ENCODE measurements around the gene ANKRA2. TPM values are rescaled to one million over a fixed set of nuclear protein-coding genes. Genes with fewer than 3 reads are reported as not detected.

Gene ANKRA2
- polyA plus RNA-seq, 3 donors = 13.4 to 14.9 (median 13.5) TPM

GRCh38 chr5:73507062-73507461 lies 58.4 kb downstream of the ANKRA2 start:
- 67% methylated on average over 1 of the region's 2 CpGs for WGBS (ENCODE audit: insufficient coverage)
- H3K4me1 ChIP-seq (ENCODE audit: control insufficient read depth in 1 of 2, insufficient read depth in 2 of 2, low read length in 2 of 2) = no peaks in the 10 kb centered on the region
- H3K4me1 Mint-ChIP-seq = no peaks in the 10 kb centered on the region
- TF ChIP-seq, protein P1, sequence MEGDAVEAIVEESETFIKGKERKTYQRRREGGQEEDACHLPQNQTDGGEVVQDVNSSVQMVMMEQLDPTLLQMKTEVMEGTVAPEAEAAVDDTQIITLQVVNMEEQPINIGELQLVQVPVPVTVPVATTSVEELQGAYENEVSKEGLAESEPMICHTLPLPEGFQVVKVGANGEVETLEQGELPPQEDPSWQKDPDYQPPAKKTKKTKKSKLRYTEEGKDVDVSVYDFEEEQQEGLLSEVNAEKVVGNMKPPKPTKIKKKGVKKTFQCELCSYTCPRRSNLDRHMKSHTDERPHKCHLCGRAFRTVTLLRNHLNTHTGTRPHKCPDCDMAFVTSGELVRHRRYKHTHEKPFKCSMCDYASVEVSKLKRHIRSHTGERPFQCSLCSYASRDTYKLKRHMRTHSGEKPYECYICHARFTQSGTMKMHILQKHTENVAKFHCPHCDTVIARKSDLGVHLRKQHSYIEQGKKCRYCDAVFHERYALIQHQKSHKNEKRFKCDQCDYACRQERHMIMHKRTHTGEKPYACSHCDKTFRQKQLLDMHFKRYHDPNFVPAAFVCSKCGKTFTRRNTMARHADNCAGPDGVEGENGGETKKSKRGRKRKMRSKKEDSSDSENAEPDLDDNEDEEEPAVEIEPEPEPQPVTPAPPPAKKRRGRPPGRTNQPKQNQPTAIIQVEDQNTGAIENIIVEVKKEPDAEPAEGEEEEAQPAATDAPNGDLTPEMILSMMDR (IDR thresholded peaks at IDR 0.05) = no peak
- H3K79me2 ChIP-seq (ENCODE audit: insufficient read depth, low read length) = no peaks in the 10 kb centered on the region
- H3K27ac ChIP-seq (ENCODE audit: low read depth in 1 of 2, low read length in 2 of 2) = no peak overlapping the region
- no peak for DNase-seq
- H3K36me3 Mint-ChIP-seq = peaks cover 48 to 51% of the 10 kb centered on the region in 2 donors
- peaks cover 22% of the 10 kb centered on the region for H4K20me1 ChIP-seq (ENCODE audit: insufficient read depth, low read length)
- H3K36me3 ChIP-seq (replicated peaks in 1 of 2; ENCODE audit: control insufficient read depth in 1 of 2, insufficient read depth in 2 of 2, low read length in 2 of 2) = peaks cover 43 to 48% of the 10 kb centered on the region in 2 donors
- H3K27me3 Mint-ChIP-seq (ENCODE audit: low read depth in 3 of 3) = peaks cover 0 to under 1% (median 0%) of the 10 kb centered on the region in 3 donors
- H2AFZ ChIP-seq (ENCODE audit: insufficient read depth, low read depth, low read length, poor library complexity, severe bottlenecking) = no peak overlapping the region
- no peak overlapping the region for H3K4me3 ChIP-seq (replicated peaks in 1 of 3; ENCODE audit: low read depth in 2 of 3, low read length in 3 of 3)
- intact Hi-C loops (cut with micrococcal nuclease) = no loop called here
- peaks cover 0 to 3% (median 2%) of the 10 kb centered on the region in 7 donors for H3K9me3 Mint-ChIP-seq
- no peaks in the 10 kb centered on the region for H3K27me3 ChIP-seq (ENCODE audit: control insufficient read depth in 2 of 2, insufficient read depth in 2 of 2, low read length in 2 of 2)
- H3K4me3 Mint-ChIP-seq = no peak overlapping the region
- no peak overlapping the region for H3K27ac Mint-ChIP-seq
- H3K4me2 ChIP-seq (replicated peaks; ENCODE audit: extremely low read depth, low read length, poor library complexity, severe bottlenecking) = no peak overlapping the region
- H3K9me3 ChIP-seq (replicated peaks in 1 of 2; ENCODE audit: control insufficient read depth in 1 of 2, insufficient read depth in 1 of 2, low read length in 2 of 2) = no peaks in the 10 kb centered on the region
- no peak overlapping the region for H3K9ac ChIP-seq (ENCODE audit: insufficient read depth, low read length, poor library complexity, severe bottlenecking)

GRCh38 chr5:73506459-73506955 lies 58.9 kb downstream of the ANKRA2 start:
- Histone ChIP-seq H3K79me2 (ENCODE audit: insufficient read depth, low read length) (peaks cover 3% of the 10 kb centered on the region), H3K4me3 (replicated peaks in 1 of 3; ENCODE audit: low read depth in 2 of 3, low read length in 3 of 3) (no peak overlapping the region), H4K20me1 (ENCODE audit: insufficient read depth, low read length) (peaks cover 26% of the 10 kb centered on the region), H3K4me2 (replicated peaks; ENCODE audit: extremely low read depth, low read length, poor library complexity, severe bottlenecking) (no peak overlapping the region), H3K9me3 (replicated peaks in 1 of 2; ENCODE audit: control insufficient read depth in 1 of 2, insufficient read depth in 1 of 2, low read length in 2 of 2) (no peaks in the 10 kb centered on the region), H3K36me3 (replicated peaks in 1 of 2; ENCODE audit: control insufficient read depth in 1 of 2, insufficient read depth in 2 of 2, low read length in 2 of 2) (peaks cover 48 to 54% of the 10 kb centered on the region in 2 donors), H3K4me1 (ENCODE audit: control insufficient read depth in 1 of 2, insufficient read depth in 2 of 2, low read length in 2 of 2) (no peaks in the 10 kb centered on the region), H3K27me3 (ENCODE audit: control insufficient read depth in 2 of 2, insufficient read depth in 2 of 2, low read length in 2 of 2) (no peaks in the 10 kb centered on the region), H2AFZ (ENCODE audit: insufficient read depth, low read depth, low read length, poor library complexity, severe bottlenecking) (no peak overlapping the region), H3K9ac (ENCODE audit: insufficient read depth, low read length, poor library complexity, severe bottlenecking) (no peak overlapping the region), H3K27ac (ENCODE audit: low read depth in 1 of 2, low read length in 2 of 2) (no peak overlapping the region)
- intact Hi-C loops (cut with micrococcal nuclease) = no loop called here
- no peak for DNase-seq
- Mint-ChIP-seq H3K27ac (no peak overlapping the region), H3K4me3 (no peak overlapping the region), H3K27me3 (ENCODE audit: low read depth in 3 of 3) (no peaks in the 10 kb centered on the region), H3K36me3 (peaks cover 53 to 56% of the 10 kb centered on the region in 2 donors), H3K4me1 (no peaks in the 10 kb centered on the region), H3K9me3 (peaks cover 0 to 3% (median 2%) of the 10 kb centered on the region in 7 donors)
- TF ChIP-seq, protein P1 (IDR thresholded peaks at IDR 0.05) = no peak
- WGBS (ENCODE audit: insufficient coverage) = 100% methylated on average over 3 of the region's 5 CpGs

Other genes starting within 250 kb of the ANKRA2 start
- gene FOXD1, start 116.9 kb downstream of the ANKRA2 start, polyA plus RNA-seq = under 1 TPM in 1 of 3 donors, not detected in 2; 0.04 TPM
- 100 to 1,000 TPM; 486 to 559 (median 512) TPM for gene BTF3, start 67.2 kb downstream of the ANKRA2 start, polyA plus RNA-seq
- gene UTP15, start 104 bp upstream of the ANKRA2 start, polyA plus RNA-seq = 1 to 10 TPM; 2.8 to 8.6 (median 2.8) TPM
- not detected for gene ARHGEF28, start 60.6 kb upstream of the ANKRA2 start, polyA plus RNA-seq

All from CD14-positive monocyte (primary cell).